GM18909 (cell line): ENCODE measurements around the gene ZFP57.

Source experiments
- ATAC-seq: cut with Tn5 transposase; IDR thresholded peaks from one replicate; pipeline ENCODE4 v1.9.1; 2021; ENCODE audit warnings: mild to moderate bottlenecking; ENCODE audit not compliant: unreplicated experiment, poor library complexity

The ZFP57 gene

GRCh38 chr6:29628419-29629281 is 52.3 kb downstream of the ZFP57 start:
- no peak for ATAC-seq

GRCh38 chr6:29627755-29628418 is 53.1 kb downstream of the ZFP57 start:
- no peak for ATAC-seq

- no peak for ATAC-seq
Observed at GRCh38 chr6:29626948-29627754, 53.8 kb downstream of the ZFP57 start.

- ATAC-seq: no peak
Observed at GRCh38 chr6:29625337-29625930, 55.5 kb downstream of the ZFP57 start.

- no peak for ATAC-seq
Observed at GRCh38 chr6:29624520-29624961, 56.4 kb downstream of the ZFP57 start.
